Keratinocyte (primary cell): Measurements from ENCODE around the gene TRPT1. TPM values are rescaled to one million over a fixed set of nuclear protein-coding genes. Genes with fewer than 3 reads are reported as not detected.

Experiments
- DNase-seq: peaks from one replicate; pipeline ENCODE4 v3.0.0-alpha.2; 2011; ENCODE audit warnings: low read depth, missing footprints, low spot score
- FAIRE-seq: peaks from 2 replicates; lab custom pipeline; 2011; peaks lifted over from hg19 to GRCh38; lab: Jason Lieb, UNC
- H2AFZ ChIP-seq: 2 replicates; pipeline ENCODE4 v1.6.0; 2012; ENCODE audit warnings: low read length, control low read depth, inconsistent platforms; ENCODE audit not compliant: control insufficient read depth
- H3K27ac ChIP-seq: 2 replicates; pipeline ENCODE4 v1.5.1; 2011; ENCODE audit warnings: low read length; ENCODE audit not compliant: control insufficient read depth, insufficient read depth
- H3K27me3 ChIP-seq: 3 replicates; pipeline ENCODE4 v1.6.0; 2011; ENCODE audit warnings: low read length; ENCODE audit not compliant: control insufficient read depth, insufficient read depth; ENCODE audit errors: extremely low read depth
- H3K36me3 ChIP-seq, 2 experiments: 2 replicates in 1 of 2; 3 replicates in 1 of 2; pipeline ENCODE4 v1.5.1; 2011; ENCODE audit warnings: low read length in 2 of 2, mild to moderate bottlenecking in 1 of 2; ENCODE audit not compliant: control insufficient read depth in 2 of 2, insufficient read depth in 2 of 2; ENCODE audit errors: extremely low read depth in 1 of 2
- H3K4me1 ChIP-seq: 3 replicates; pipeline ENCODE4 v1.5.1; 2011; ENCODE audit warnings: low read length; ENCODE audit not compliant: control insufficient read depth, insufficient read depth; ENCODE audit errors: extremely low read depth
- H3K4me2 ChIP-seq: 3 replicates; pipeline ENCODE4 v1.6.0; 2011; ENCODE audit warnings: low read depth, low read length; ENCODE audit not compliant: control insufficient read depth, insufficient read depth; ENCODE audit errors: extremely low read depth
- H3K4me3 ChIP-seq, 3 experiments: fragments of 200-600 bp in 1 of 3; sonication (generic) in 1 of 3; 2 replicates in 2 of 3; 3 replicates in 1 of 3; pipeline ENCODE4 v1.5.1; 2011 to 2016; ENCODE audit warnings: low read length in 3 of 3, mild to moderate bottlenecking in 3 of 3, control low read depth in 2 of 3, inconsistent platforms in 1 of 3, low read depth in 1 of 3, mixed read lengths in 1 of 3, mixed run types in 1 of 3, moderate library complexity in 1 of 3; ENCODE audit not compliant: control insufficient read depth in 2 of 3, insufficient read depth in 2 of 3; ENCODE audit errors: extremely low read depth in 1 of 3
- H3K79me2 ChIP-seq: 2 replicates; pipeline ENCODE4 v1.6.0; 2012; ENCODE audit warnings: low read length; ENCODE audit not compliant: control insufficient read depth, insufficient read depth
- H3K9ac ChIP-seq: 3 replicates; pipeline ENCODE4 v1.6.0; 2011; ENCODE audit warnings: low read length; ENCODE audit not compliant: control insufficient read depth, insufficient read depth; ENCODE audit errors: extremely low read depth
- H3K9me1 ChIP-seq: 3 replicates; pipeline ENCODE4 v1.6.0; 2011; ENCODE audit warnings: low read length; ENCODE audit not compliant: control insufficient read depth, insufficient read depth; ENCODE audit errors: extremely low read depth
- H3K9me3 ChIP-seq: 2 replicates; pipeline ENCODE4 v1.5.1; 2012; ENCODE audit warnings: low read depth, low read length; ENCODE audit not compliant: control insufficient read depth
- H4K20me1 ChIP-seq: 3 replicates; pipeline ENCODE4 v1.6.0; 2011; ENCODE audit warnings: low read length; ENCODE audit not compliant: control insufficient read depth, insufficient read depth; ENCODE audit errors: extremely low read depth
- CTCF ChIP-seq, 3 experiments: IDR thresholded peaks in 1 of 3; conservative IDR thresholded peaks in 1 of 3; optimal IDR thresholded peaks in 1 of 3; 2 replicates in 2 of 3; 3 replicates in 1 of 3; pipeline versions ENCODE3 to v1.5.1; 2011; ENCODE audit warnings: low read length in 3 of 3, mild to moderate bottlenecking in 3 of 3, moderate library complexity in 2 of 3, control low read depth in 1 of 3, inconsistent platforms in 1 of 3; ENCODE audit not compliant: insufficient read depth in 2 of 3; ENCODE audit errors: extremely low read depth in 1 of 3
- EZH2 ChIP-seq: IDR thresholded peaks from one replicate; pipeline ENCODE4 v1.6.1; 2012; ENCODE audit warnings: inconsistent platforms, mild to moderate bottlenecking, low read length, moderate library complexity
- dilution Hi-C: fragments of 300-500 bp; cut with MboI; formaldehyde crosslinking; loops from one replicate; pipeline ENCODE4 v1.7.0; 2020; ENCODE audit warnings: low sequenced_read_pairs; ENCODE audit not compliant: extremely low pct_ligation_motif_present
- polyA plus RNA-seq, 5 experiments: library from polyadenylated mRNA; depleted of rRNA in 3 of 5; stranded (reverse) in 3 of 5; stranded (forward) in 1 of 5; unstranded in 1 of 5; fragments of >200 nt; gene quantifications; 1 replicate in 1 of 5; 2 replicates in 3 of 5; 3 replicates in 1 of 5; pipeline versions ENCODE4 v1.2.1 to v1.2.3, GENCODE V29; 2011 to 2012; ENCODE audit warnings: missing spikeins in 2 of 5, low read depth in 1 of 5, low replicate concordance in 1 of 5

TRPT1 gene
- polyA plus RNA-seq, 1 donor (not counting 4 experiments of a cell fraction or from before 2014, with no cell fraction given), result 15.5 TPM

GRCh38 chr11:64237484-64237951 is 11.5 kb upstream of the TRPT1 start:
- dilution Hi-C loops, result no loop called here
- no peak overlapping the region for H3K27ac ChIP-seq
- H3K4me1 ChIP-seq, result peaks cover 43% of the 10 kb centered on the region
- H3K27me3 ChIP-seq, result no peaks in the 10 kb centered on the region
- H4K20me1 ChIP-seq, result no peaks in the 10 kb centered on the region
- DNase-seq, result no peak
- peaks cover 8 to 23% of the 10 kb centered on the region in 2 experiments for H3K36me3 ChIP-seq
- H2AFZ ChIP-seq, result no peak overlapping the region
- no peaks in the 10 kb centered on the region for H3K9me3 ChIP-seq
- H3K9me1 ChIP-seq, result peaks cover 2% of the 10 kb centered on the region
- peaks cover 5% of the 10 kb centered on the region for H3K79me2 ChIP-seq
- no peak overlapping the region for H3K4me3 ChIP-seq
- TF ChIP-seq CTCF (optimal IDR thresholded peaks at IDR 0.05 in 1 of 3, IDR thresholded peaks at IDR 0.05 in 1 of 3, conservative IDR thresholded peaks at IDR 0.05 in 1 of 3; ENCODE audit: extremely low read depth in 1 of 3, insufficient read depth in 2 of 3, low read length in 3 of 3) (no peak), EZH2 (no peak)
- no peak for FAIRE-seq
- peak overlapping the region; percentile 32 for H3K4me2 ChIP-seq
- H3K9ac ChIP-seq, result no peak overlapping the region

GRCh38 chr11:64235437-64236161 is 9.6 kb upstream of the TRPT1 start:
- H4K20me1 ChIP-seq, result no peaks in the 10 kb centered on the region
- peak overlapping the region; percentile 49 to 63 (median 57) for H3K4me3 ChIP-seq
- H3K9me3 ChIP-seq, result no peaks in the 10 kb centered on the region
- H2AFZ ChIP-seq, result no peak overlapping the region
- no peak overlapping the region for H3K27ac ChIP-seq
- dilution Hi-C loops, result no loop called here
- peak overlapping the region; percentile 82 for H3K4me2 ChIP-seq
- FAIRE-seq (no peak), DNase-seq (no peak)
- H3K79me2 ChIP-seq, result no peaks in the 10 kb centered on the region
- peaks cover 8 to 23% of the 10 kb centered on the region in 2 experiments for H3K36me3 ChIP-seq
- no peak overlapping the region for H3K9ac ChIP-seq
- peaks cover 53% of the 10 kb centered on the region for H3K4me1 ChIP-seq
- TF ChIP-seq CTCF (optimal IDR thresholded peaks at IDR 0.05 in 1 of 3, IDR thresholded peaks at IDR 0.05 in 1 of 3, conservative IDR thresholded peaks at IDR 0.05 in 1 of 3; ENCODE audit: extremely low read depth in 1 of 3, insufficient read depth in 2 of 3, low read length in 3 of 3), result no peak
- TF ChIP-seq EZH2, result no peak
- H3K9me1 ChIP-seq, result peaks cover 2% of the 10 kb centered on the region
- H3K27me3 ChIP-seq, result no peaks in the 10 kb centered on the region
